CD4-positive, alpha-beta T cell treated with Interleukin-12 subunit alpha and Interleukin-12 subunit beta, for 1 hour (primary cell): Measurements from ENCODE around the gene PRM1.

Experiments used
- DNase-seq: peaks from one replicate; pipeline ENCODE4 v3.0.0-alpha.2; 2020

Gene PRM1

GRCh38 chr16:11280616-11281522, at the start of gene PRM1:
Gene PRM1 (minus strand): TSS chr16:11281330. CDS start chr16:11281238, 92 bp downstream.
- no peak for DNase-seq

DNA sequence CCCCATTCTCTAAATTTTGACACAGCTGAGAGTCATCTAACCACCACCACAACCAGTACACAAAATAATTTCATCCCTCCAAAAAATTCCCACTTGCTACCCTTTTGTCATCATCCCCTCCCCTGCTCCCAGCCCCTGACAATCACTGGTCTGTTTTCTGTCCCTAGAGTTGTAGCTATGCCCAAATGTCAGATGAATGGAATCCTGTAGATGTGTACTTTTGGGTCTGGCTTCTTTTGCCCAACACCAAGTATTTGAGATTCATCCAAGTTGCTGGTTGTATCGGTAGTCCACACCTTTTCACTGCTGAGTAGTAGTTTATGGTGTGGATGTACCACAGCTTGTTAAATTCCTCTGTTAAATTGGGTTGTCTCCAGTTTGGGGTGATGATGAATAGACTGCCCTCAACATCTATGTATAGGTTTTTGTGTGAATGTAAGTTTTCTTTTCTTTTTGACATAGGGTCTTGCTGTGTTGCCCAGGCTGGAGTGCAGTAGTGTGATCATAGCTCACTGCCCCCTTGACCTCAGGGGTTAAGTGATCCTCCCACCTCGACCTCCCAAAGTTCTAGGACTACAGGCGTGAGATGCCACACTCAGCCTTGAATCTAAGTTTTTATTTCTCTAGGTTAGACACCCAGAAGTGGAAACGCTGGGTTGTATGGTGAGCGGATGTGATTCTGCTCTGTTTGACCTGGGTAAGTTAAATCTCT, 49.6 kb upstream of the PRM1 start:
- DNase-seq = no peak

GRCh38 chr16:11329891-11330290, 48.8 kb upstream of the PRM1 start:
- DNase-seq = no peak

DNA sequence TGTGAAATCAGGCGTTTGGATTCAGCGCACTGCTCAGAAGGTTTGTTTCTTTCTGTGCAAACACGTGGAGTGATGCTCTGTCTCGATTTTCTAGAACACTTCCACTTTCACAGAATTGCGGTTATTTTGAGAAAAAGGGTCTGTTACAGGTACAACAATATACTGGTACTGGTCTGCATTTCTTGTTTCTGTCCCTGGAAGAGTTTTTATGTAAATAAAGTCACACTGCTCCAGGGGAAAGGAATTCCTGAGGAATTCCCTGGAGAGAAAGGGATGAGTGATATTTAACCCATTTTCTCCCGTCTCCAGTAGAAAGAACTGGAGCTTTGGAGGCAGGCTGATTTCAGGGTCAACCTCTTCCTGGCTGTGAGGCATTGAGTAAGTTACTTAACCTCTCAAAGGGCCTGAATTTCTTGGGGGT, 48.0 kb upstream of the PRM1 start:
- no peak for DNase-seq

DNA sequence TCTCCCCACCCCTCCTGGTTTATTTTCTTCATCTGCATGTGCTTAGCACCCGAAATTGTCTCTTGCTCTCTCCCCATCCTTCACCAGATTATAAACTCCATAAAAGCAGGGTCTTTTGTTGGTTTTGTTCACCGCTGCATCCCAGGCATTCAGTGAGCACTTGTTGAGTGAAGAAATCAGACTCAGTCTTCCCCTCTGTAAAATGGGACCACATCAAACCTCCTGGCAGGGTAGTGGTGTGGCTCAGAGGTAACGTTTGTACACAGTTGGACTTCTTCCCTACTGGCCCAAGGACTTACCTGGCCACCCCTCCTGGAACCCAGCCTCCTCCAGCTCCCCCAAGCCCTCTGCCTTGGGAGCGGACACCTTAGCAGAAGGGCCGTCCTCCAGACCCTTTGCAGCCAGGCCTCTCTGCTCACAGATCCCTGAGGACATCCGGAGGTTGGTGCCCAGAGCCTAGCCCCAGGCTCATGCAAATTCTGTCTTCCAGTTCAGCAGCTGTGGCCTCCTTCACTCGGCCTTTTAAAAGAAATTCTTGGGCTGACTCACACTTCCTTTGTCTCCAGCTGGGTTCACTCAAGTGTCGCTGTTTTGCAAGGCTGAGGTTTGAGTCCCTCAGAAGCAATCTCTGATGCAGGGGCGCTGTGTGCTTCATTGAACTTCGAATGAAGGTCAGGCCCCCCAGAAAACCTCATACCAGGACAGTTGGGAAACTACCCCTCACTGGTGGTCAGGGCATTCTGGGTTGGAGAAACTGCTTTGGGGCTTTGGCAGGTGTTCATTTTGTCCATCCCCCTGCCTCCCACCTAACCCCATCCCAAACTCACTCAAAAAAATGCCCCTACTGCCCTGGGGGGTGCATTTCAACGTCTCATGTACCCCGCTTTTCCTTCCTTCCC, 47.3 kb upstream of the PRM1 start:
- DNase-seq = peak; percentile 44

GRCh38 chr16:11327277-11328171, 46.4 kb upstream of the PRM1 start:
- DNase-seq = no peak

GRCh38 chr16:11326737-11327276, 45.7 kb upstream of the PRM1 start:
- no peak for DNase-seq

GRCh38 chr16:11326084-11326736, 45.1 kb upstream of the PRM1 start:
- DNase-seq = no peak

DNA sequence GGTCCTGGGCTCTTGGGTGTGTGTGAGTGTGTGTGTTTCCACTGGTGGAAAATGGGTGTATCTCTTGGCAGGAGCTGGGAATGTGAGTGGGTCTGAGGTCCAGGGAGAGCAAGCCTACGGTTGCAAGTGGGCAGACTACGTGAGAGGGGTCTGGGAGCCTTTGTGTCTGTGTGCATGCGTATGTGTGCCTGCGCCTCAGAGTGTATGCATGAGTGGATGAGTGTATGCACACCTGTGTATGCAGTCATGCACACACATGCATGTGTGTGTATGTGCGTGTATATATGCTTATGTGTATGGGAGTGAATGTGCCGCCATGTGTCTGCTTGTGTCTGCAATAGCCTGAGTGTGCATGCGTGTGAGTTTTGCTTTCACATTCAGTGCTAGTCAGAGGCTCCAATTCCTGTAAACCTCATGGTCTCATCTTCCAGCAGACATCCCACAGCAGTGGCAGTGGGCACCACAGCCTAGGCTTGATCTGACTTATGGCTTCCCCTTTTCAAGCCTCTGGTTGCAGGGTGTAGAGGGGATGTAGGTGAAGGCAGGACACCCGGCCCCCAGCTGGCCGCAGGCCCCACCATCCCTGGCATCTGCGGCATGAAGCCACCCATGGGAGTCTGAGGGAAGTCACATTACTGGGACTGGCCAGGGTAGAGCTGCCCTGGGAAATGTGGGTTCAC, 44.4 kb upstream of the PRM1 start:
- DNase-seq = no peak

DNA sequence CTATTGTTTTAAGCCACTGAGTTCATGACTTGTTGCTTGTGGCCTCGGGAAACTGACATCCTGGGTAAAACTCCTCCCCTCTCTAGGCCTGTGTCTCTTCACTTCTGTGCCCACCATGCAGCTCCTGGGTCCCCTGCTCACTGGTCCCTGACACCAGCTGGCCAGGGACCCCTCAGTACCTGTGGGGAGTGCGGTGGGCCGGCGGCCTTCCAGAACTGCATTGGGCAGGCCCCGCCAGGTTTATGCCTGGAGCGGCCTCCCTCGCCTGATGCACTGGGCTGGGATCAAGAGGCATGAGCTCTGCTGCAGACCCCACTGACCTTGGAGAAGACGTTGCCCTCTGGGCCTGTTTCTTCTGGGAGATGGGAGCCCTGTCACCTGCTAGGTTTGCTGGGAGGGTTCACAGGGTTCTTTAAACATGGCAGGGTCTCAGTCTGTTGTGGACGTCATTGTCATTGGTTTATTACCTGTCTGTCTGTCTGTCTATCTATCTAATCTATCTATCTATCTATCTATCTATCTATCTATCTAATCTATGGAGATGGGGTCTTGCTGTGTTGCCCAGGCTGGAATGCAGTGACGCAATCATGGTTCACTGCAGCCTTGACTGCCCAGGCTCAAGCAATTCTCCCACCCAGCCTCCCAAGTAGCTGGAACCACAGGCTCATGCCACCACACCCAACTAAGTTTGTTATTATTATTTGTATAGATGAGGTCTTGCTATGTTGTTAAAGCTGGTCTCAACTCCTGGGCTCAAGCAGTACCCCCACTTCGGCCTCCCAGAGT, 42.6 kb upstream of the PRM1 start:
- no peak for DNase-seq

DNA sequence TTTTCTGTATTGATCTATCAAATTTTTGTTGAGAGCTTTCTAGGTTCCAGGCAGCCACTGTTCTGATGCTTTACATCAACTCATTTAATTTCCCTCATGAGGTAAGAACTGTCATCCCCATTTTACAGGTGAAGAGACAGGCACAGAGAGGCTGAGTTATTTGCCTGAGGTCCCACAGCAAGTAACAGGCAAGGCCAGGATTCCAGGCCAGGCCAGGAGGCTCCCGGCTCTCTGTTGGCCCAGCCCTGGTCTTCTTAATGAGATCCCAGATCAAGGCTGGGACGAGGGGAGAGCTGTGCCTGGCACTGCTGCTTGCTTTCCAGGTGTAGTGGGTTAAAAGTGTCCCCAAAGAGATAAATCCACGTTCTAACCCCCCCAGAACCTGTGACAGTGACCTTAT, 41.7 kb upstream of the PRM1 start:
- DNase-seq = no peak

- DNase-seq = no peak
Measured at GRCh38 chr16:11321662-11322061, 40.5 kb upstream of the PRM1 start.

DNA sequence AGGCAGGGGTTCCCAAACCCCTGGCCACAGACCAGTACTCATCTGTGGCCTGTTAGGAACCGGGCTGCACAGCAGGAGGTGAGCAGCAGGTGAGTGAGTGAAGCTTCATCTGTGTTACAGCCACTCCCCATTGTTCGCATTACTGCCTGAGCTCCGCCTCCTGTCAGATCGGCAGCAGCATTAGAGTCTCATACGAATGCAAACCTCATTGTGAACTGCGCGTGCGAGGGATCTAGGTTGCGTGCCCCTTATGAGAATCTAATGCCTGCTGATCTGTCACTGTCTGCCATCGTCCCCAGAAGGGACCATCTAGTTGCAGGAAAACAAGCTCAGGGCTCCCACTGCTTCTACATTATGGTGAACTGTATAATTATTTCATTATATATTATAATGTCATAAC, 39.0 kb upstream of the PRM1 start:
- DNase-seq = no peak

DNA sequence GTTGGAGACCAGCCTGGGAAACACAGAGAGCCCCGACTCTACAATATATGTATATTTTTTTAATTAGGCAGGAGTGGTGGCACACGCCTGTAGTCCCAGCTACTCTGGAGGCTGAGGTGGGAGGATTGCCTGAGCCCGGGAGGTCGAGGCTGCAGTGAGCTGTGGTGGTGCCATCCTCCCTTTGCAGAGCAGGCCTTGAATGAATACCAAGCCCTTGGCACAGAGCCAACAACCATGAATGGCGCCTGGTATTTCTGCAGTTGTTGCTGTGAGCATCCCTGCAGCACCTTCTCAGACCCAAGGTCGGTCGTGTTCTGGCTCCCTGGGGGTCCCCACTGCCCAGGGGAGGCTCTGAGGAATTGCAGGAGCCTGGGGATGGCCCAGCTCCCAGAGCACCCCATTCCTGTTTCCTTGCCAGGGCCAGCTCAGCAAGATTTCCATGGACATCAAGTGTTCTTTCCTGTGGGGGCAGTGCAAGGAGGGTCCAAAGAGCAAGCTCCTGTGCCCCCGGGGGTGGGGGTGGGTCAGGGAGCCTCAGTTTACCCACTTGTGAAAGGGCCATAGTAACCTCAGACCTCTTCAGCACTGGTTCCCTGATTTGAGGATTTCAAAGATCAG, 38.5 kb upstream of the PRM1 start:
- no peak for DNase-seq

GRCh38 chr16:11318817-11319216, 37.7 kb upstream of the PRM1 start:
- no peak for DNase-seq

GRCh38 chr16:11316331-11317015, 35.3 kb upstream of the PRM1 start:
- DNase-seq = no peak

GRCh38 chr16:11315510-11315909, 34.4 kb upstream of the PRM1 start:
- DNase-seq = no peak

- DNase-seq = no peak
Measured at GRCh38 chr16:11314309-11314894, 33.3 kb upstream of the PRM1 start.
